ENCODE data around the gene AATK.

AATK gene

DNA sequence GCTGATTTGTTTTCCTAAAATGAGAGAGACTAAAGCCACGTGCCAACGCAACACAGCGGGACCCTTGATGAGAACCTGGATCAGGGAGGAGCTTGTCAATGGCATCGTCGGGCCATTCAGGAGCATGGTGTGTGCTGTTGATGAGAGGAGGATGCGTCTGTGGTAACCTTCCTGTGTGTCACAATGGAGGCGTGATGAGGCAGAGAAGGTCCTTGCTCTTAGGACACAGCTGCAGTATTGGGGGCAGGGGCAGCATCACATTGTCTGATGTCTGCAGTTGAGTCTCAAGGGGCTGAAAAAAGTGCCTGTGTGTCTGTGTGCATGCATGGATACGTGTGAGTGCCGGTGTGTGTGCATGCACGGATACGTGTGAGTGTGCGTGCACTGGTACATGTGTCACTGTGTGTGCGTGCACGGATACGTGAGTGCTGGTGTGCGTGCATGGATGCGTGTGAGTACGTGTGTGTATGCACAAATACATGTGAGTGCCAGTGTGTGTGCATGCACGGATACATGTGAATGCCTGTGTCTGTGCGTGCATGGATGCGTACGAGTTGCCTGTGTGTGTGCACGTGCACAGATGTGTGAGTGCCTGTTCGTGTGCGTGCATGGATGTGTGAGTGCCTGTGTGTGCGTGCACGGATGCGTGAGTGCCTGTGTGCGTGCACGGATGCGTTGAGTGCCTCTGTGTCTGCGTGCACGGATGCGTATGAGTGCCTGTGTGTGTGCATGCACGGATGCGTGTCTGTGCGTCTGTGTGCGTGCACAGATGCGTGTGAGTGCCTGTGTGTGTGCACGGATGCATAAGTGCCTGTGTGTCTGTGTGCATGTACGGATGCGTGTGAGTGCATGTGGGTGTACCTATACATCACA, 91.8 kb downstream of the AATK start:
- no peak for TF ChIP-seq GATA1 (IDR thresholded peaks at IDR 0.05; ENCODE audit: low read depth, low read length)
- no peak for TF ChIP-seq POLR2A (IDR thresholded peaks at IDR 0.05; ENCODE audit: low read length)

GRCh38 chr17:81071761-81072741, 94.0 kb downstream of the AATK start:
- TF ChIP-seq POLR2A (IDR thresholded peaks at IDR 0.05; ENCODE audit: low read length), result no peak
- no peak for TF ChIP-seq GATA1 (IDR thresholded peaks at IDR 0.05; ENCODE audit: low read depth, low read length)

More for the DNA sequence above, 91.8 kb downstream of the AATK start:
- no peak for DNase-seq

GRCh38 chr17:81070541-81071246, 95.3 kb downstream of the AATK start:
- TF ChIP-seq POLR2A (IDR thresholded peaks at IDR 0.05; ENCODE audit: low read length) (no peak), GATA1 (IDR thresholded peaks at IDR 0.05; ENCODE audit: low read depth, low read length) (no peak)
- no peak for DNase-seq

More at GRCh38 chr17:81071761-81072741, 94.0 kb downstream of the AATK start:
- no peak for DNase-seq

GRCh38 chr17:81069135-81069645, 96.8 kb downstream of the AATK start:
- TF ChIP-seq POLR2A (IDR thresholded peaks at IDR 0.05; ENCODE audit: low read length) (no peak), GATA1 (IDR thresholded peaks at IDR 0.05; ENCODE audit: low read depth, low read length) (no peak)
- no peak for DNase-seq

GRCh38 chr17:81068411-81069134, 97.4 kb downstream of the AATK start:
- TF ChIP-seq POLR2A (IDR thresholded peaks at IDR 0.05; ENCODE audit: low read length) (no peak), GATA1 (IDR thresholded peaks at IDR 0.05; ENCODE audit: low read depth, low read length) (no peak)
- no peak for DNase-seq

DNA sequence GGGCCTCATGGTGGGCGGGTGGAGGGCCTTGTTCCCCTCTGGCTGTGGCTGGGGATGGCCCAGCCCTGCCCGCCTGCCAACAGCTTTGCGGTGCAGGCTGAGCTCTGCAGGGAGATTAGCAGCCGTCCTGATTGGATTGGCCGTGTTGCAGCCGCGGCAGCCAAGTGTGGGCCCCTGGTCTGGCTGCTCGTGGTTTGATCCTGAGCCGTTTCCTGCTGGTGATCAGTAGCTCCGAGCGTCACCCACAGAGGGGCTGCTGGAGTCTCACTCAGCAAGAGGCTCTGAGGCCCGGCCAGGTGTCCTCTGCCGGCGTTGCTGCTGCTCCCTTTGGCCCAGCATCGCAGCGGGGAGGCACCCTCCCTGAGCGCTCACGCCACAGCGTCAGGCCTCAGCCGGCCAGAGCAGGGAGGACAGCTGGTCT, 98.6 kb downstream of the AATK start:
- TF ChIP-seq POLR2A (IDR thresholded peaks at IDR 0.05; ENCODE audit: low read length) (no peak), GATA1 (IDR thresholded peaks at IDR 0.05; ENCODE audit: low read depth, low read length) (no peak)

More for the DNA sequence above, 98.6 kb downstream of the AATK start:
- DNase-seq, result peak in 1 of 2 experiments; percentile 17
